AG09309 (cell line): ENCODE results near the gene IGDCC3.
A peak's percentile ranks its signal among the peaks of the same experiment; 100 is the strongest.

Experiments used
- DNase-seq: peaks from one replicate; pipeline ENCODE4 v3.0.0-alpha.2; 2010; ENCODE audit warnings: low read depth
- H3K4me3 ChIP-seq: 2 replicates; pipeline ENCODE4 v1.5.1; 2011; ENCODE audit warnings: mild to moderate bottlenecking, low read depth, low read length, moderate library complexity; ENCODE audit not compliant: control insufficient read depth
- TF ChIP-seq, protein P1 (sequence below): IDR thresholded peaks from 2 replicates; pipeline ENCODE4 v1.5.1; 2011; ENCODE audit warnings: mild to moderate bottlenecking, low read depth, low read length, inconsistent platforms; ENCODE audit not compliant: insufficient read depth, control insufficient read depth; ENCODE audit errors: missing control alignments

Gene IGDCC3

DNA sequence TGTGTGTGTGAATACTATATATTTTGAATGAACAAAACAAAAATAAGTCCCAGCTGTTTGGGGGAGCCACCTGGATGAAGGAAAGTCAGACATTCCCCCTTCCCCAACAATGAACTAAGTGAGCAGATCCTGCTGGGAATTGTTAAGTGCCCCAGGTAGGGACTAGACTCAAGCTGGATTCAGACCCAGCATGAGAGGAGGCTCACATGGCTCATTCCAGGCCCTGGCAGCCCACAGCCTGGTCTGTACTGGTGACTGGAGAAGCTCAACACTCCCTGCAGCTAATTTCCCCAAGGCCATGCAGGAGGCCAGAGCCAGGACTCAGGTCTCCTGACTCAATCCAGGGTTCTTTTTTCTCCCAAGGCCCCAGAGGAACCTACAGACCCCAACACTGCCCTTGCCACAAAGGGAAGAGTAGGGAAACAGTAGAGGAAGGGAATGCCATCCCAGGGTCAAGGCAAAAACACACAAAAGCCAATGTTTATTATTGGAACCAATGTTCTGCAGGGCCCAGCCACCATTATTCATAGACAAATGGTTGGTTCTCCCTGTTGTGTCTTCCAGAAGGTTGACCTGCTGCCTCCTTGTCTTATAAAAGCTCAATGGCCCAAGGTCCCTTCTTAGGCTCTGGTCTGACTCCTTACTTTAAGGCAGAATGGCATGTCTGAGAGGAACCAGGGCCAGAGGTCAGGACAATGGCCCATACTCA is 35.4 kb upstream of the IGDCC3 start:
- TF ChIP-seq, protein P1, sequence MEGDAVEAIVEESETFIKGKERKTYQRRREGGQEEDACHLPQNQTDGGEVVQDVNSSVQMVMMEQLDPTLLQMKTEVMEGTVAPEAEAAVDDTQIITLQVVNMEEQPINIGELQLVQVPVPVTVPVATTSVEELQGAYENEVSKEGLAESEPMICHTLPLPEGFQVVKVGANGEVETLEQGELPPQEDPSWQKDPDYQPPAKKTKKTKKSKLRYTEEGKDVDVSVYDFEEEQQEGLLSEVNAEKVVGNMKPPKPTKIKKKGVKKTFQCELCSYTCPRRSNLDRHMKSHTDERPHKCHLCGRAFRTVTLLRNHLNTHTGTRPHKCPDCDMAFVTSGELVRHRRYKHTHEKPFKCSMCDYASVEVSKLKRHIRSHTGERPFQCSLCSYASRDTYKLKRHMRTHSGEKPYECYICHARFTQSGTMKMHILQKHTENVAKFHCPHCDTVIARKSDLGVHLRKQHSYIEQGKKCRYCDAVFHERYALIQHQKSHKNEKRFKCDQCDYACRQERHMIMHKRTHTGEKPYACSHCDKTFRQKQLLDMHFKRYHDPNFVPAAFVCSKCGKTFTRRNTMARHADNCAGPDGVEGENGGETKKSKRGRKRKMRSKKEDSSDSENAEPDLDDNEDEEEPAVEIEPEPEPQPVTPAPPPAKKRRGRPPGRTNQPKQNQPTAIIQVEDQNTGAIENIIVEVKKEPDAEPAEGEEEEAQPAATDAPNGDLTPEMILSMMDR, result no peak
- no peak overlapping the region for H3K4me3 ChIP-seq
- no peak for DNase-seq

- H3K4me3 ChIP-seq, result no peak overlapping the region
- TF ChIP-seq, protein P1, result no peak
- DNase-seq, result no peak
Measured at GRCh38 chr15:65412556-65412955, 34.8 kb upstream of the IGDCC3 start.

DNA sequence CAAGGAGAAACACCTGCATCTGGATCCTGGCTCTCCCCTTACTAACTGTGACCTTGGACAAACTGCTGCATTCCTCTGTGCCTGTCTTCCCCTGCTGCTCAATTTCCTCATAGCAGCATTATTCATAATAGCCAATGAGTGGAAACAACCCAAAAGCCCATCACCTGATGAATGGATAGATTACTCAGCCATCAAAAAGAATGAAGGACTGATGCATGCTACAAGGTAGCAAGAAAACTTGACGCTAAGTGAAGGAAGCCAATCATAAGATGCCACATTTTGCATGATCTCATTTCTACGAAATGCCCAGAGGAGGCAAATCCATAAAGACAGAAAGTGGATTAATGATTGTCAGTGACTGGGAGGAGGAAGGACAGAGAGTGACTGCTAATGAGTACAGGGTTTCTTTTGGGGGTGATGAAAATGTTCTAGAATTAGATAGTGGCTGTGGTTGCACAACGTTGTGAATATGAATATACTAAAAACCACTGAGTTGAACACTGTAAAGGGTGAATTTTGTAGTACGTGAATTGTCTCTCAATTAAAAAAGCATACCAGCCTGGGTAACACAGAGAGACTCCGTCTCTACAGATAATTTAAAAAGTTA is 33.8 kb upstream of the IGDCC3 start:
- DNase-seq, result no peak
- TF ChIP-seq, protein P1, result no peak
- no peak overlapping the region for H3K4me3 ChIP-seq

DNA sequence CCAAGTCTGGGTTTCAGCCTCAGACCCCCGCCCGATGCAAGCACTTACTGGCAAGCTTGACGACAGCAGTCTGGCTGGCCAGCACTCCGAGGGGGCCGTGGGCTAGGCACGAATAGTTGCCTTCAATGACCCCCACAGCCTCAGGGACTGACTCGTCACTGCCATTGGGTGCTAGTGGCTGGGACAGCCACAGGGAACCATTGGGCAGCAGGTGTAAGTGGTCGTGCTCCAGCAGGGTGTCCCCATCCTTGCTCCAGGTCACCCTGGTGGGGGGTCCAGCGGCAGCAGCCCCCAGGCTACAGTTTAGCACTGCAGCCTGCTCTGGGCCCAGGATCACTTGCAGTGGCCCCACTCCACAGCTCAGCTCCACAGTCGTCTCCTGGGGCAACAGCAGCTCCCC is 33.2 kb upstream of the IGDCC3 start:
- H3K4me3 ChIP-seq, result no peak overlapping the region
- DNase-seq, result no peak
- TF ChIP-seq, protein P1, result no peak

- DNase-seq, result no peak
- TF ChIP-seq, protein P1, result no peak
- H3K4me3 ChIP-seq, result no peak overlapping the region
Measured at GRCh38 chr15:65410036-65410435, 32.2 kb upstream of the IGDCC3 start.

GRCh38 chr15:65409036-65409631 is 31.3 kb upstream of the IGDCC3 start:
- TF ChIP-seq, protein P1, result peak; percentile 17
- peak; percentile 96 for DNase-seq
- no peak overlapping the region for H3K4me3 ChIP-seq
